ENCODE data around the gene MYO3B.

DNA sequence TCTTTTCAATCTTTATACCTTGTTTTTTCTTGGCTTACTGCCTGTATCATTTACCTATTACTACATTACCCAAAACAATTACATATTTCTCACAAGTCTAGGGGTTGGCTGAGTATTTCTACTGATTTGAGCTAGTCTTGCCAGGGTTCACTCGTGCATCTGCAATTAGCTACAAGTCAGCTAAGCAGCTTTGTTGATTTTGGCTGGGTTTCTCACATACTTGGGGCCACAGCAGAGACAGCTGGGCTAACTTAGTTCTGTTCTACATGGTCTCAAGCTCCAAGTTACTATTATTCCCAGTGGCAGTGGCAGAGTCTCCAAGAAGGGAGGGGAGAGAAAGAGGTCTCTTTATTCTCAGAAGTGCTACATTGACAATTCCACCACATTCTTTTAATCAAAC, 482.5 kb downstream of the MYO3B start:
- TF ChIP-seq, protein P1, sequence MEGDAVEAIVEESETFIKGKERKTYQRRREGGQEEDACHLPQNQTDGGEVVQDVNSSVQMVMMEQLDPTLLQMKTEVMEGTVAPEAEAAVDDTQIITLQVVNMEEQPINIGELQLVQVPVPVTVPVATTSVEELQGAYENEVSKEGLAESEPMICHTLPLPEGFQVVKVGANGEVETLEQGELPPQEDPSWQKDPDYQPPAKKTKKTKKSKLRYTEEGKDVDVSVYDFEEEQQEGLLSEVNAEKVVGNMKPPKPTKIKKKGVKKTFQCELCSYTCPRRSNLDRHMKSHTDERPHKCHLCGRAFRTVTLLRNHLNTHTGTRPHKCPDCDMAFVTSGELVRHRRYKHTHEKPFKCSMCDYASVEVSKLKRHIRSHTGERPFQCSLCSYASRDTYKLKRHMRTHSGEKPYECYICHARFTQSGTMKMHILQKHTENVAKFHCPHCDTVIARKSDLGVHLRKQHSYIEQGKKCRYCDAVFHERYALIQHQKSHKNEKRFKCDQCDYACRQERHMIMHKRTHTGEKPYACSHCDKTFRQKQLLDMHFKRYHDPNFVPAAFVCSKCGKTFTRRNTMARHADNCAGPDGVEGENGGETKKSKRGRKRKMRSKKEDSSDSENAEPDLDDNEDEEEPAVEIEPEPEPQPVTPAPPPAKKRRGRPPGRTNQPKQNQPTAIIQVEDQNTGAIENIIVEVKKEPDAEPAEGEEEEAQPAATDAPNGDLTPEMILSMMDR (IDR thresholded peaks at IDR 0.05; ENCODE audit: control extremely low read depth in 1 of 3, insufficient read depth in 1 of 3, low read depth in 1 of 3, low read length in 3 of 3): no peak
- TF ChIP-seq POLR2AphosphoS5 (IDR thresholded peaks at IDR 0.05; ENCODE audit: low read depth, low read length) (no peak), CHD1 (IDR thresholded peaks at IDR 0.05; ENCODE audit: low read depth, low read length) (no peak), PHF8 (conservative IDR thresholded peaks at IDR 0.05; ENCODE audit: low read depth, low read length) (no peak), ZNF274 (IDR thresholded peaks at IDR 0.05; ENCODE audit: borderline replicate concordance, extremely low read depth, low read length) (no peak), RFX5 (IDR thresholded peaks at IDR 0.05; ENCODE audit: borderline replicate concordance, low read depth, low read length) (no peak), BRCA1 (IDR thresholded peaks at IDR 0.05; ENCODE audit: low read depth, low read length) (no peak)
